MCF 10A (cell line): ENCODE measurements around the gene LZTFL1. TPM values are rescaled to one million over a fixed set of nuclear protein-coding genes. Genes with fewer than 3 reads are reported as not detected.

Source experiments
- BruUV-seq: library from RNA; stranded (reverse); fragments of 400-500 nt; replicated peaks from 2 replicates; lab custom pipeline; 2021; lab: Mats Ljungman, UMichigan
- CTCF ChIA-PET: fragments of 300-600 bp; sonication (Branson Sonifier 250); formaldehyde crosslinking; extraction: SDS; loops from one replicate; lab custom pipeline; 2021; ENCODE audit warnings: antibody characterized with exemption, inconsistent platforms; lab: Yijun Ruan, JAX
- POLR2A ChIA-PET: fragments of 300-600, 350-650 bp; sonication (Branson Sonifier 250); formaldehyde crosslinking; extraction: SDS; loops from one replicate; lab custom pipeline; 2020; ENCODE audit warnings: antibody characterized with exemption, inconsistent platforms; lab: Yijun Ruan, JAX
- DNase-seq: peaks from one replicate; pipeline ENCODE4 v3.0.0-alpha.2; 2018; ENCODE audit not compliant: unreplicated experiment
- H3K27ac Mint-ChIP-seq: one replicate; pipeline ENCODE4 v1.8.0; 2022; ENCODE audit warnings: mild to moderate bottlenecking, low read depth, mixed read lengths; ENCODE audit not compliant: unreplicated experiment
- H3K27me3 Mint-ChIP-seq: one replicate; pipeline ENCODE4 v1.8.0; 2022; ENCODE audit warnings: mixed read lengths; ENCODE audit not compliant: insufficient read depth, unreplicated experiment
- H3K36me3 Mint-ChIP-seq: one replicate; pipeline ENCODE4 v1.8.0; 2022; ENCODE audit warnings: mild to moderate bottlenecking, moderate library complexity, mixed read lengths; ENCODE audit not compliant: insufficient read depth, unreplicated experiment
- H3K4me1 Mint-ChIP-seq: one replicate; pipeline ENCODE4 v1.8.0; 2022; ENCODE audit warnings: mixed read lengths; ENCODE audit not compliant: insufficient read depth, unreplicated experiment
- H3K4me3 Mint-ChIP-seq: one replicate; pipeline ENCODE4 v1.8.0; 2022; ENCODE audit warnings: mild to moderate bottlenecking, moderate library complexity, mixed read lengths; ENCODE audit not compliant: unreplicated experiment
- H3K9me3 Mint-ChIP-seq: one replicate; pipeline ENCODE4 v1.8.0; 2022; ENCODE audit warnings: mixed read lengths; ENCODE audit not compliant: unreplicated experiment
- intact Hi-C: fragments of 100-400 bp; cut with micrococcal nuclease; formaldehyde crosslinking; loops from 2 replicates; pipeline ENCODE4 v1.14.1; 2022
- total RNA-seq: library from RNA; stranded (reverse); gene quantifications from 2 replicates; pipeline ENCODE4 v1.2.3, GENCODE V29; 2022
- TF ChIP-seq, protein P1 (sequence below): fragments of 200-600 bp; IDR thresholded peaks from one replicate; pipeline ENCODE4 v1.8.0; 2022; ENCODE audit warnings: antibody characterized with exemption, mild to moderate bottlenecking; ENCODE audit not compliant: unreplicated experiment

LZTFL1 gene
- total RNA-seq, 1 experiment from 2014 or later: 30.5 TPM

GRCh38 chr3:45777111-45777745 is 64.7 kb downstream of the LZTFL1 start:
- ChIA-PET CTCF (interaction anchor here (1.2 kb wide), 1 partner anchor 15 kb away, joined by 4 read pairs; no protein-coding TSS in a partner anchor), POLR2A (no interaction called here)
- no peak overlapping the region for H3K4me3 Mint-ChIP-seq
- TF ChIP-seq, protein P1, sequence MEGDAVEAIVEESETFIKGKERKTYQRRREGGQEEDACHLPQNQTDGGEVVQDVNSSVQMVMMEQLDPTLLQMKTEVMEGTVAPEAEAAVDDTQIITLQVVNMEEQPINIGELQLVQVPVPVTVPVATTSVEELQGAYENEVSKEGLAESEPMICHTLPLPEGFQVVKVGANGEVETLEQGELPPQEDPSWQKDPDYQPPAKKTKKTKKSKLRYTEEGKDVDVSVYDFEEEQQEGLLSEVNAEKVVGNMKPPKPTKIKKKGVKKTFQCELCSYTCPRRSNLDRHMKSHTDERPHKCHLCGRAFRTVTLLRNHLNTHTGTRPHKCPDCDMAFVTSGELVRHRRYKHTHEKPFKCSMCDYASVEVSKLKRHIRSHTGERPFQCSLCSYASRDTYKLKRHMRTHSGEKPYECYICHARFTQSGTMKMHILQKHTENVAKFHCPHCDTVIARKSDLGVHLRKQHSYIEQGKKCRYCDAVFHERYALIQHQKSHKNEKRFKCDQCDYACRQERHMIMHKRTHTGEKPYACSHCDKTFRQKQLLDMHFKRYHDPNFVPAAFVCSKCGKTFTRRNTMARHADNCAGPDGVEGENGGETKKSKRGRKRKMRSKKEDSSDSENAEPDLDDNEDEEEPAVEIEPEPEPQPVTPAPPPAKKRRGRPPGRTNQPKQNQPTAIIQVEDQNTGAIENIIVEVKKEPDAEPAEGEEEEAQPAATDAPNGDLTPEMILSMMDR: no peak
- no peaks in the 10 kb centered on the region for H3K4me1 Mint-ChIP-seq
- H3K9me3 Mint-ChIP-seq: no peaks in the 10 kb centered on the region
- H3K27ac Mint-ChIP-seq: no peak overlapping the region
- no peak for DNase-seq
- peaks cover 42% of the 10 kb centered on the region for H3K27me3 Mint-ChIP-seq
- BruUV-seq: no TSS peak
- no peaks in the 10 kb centered on the region for H3K36me3 Mint-ChIP-seq
- intact Hi-C loops: no loop called here

GRCh38 chr3:45776611-45777010 is 65.3 kb downstream of the LZTFL1 start:
- no peaks in the 10 kb centered on the region for H3K4me1 Mint-ChIP-seq
- DNase-seq: no peak
- H3K36me3 Mint-ChIP-seq: no peaks in the 10 kb centered on the region
- intact Hi-C loops: no loop called here
- H3K27ac Mint-ChIP-seq: no peak overlapping the region
- POLR2A ChIA-PET: interaction anchor here (0.7 kb wide), 1 partner anchor 34 kb away, joined by 3 read pairs; no protein-coding TSS in a partner anchor
- CTCF ChIA-PET: interaction anchor here (3.3 kb wide), 1 partner anchor 14 kb away, joined by 20 read pairs; no protein-coding TSS in a partner anchor
- TF ChIP-seq, protein P1: no peak
- BruUV-seq: no TSS peak
- H3K27me3 Mint-ChIP-seq: peaks cover 48% of the 10 kb centered on the region
- H3K4me3 Mint-ChIP-seq: no peak overlapping the region
- H3K9me3 Mint-ChIP-seq: no peaks in the 10 kb centered on the region

DNA sequence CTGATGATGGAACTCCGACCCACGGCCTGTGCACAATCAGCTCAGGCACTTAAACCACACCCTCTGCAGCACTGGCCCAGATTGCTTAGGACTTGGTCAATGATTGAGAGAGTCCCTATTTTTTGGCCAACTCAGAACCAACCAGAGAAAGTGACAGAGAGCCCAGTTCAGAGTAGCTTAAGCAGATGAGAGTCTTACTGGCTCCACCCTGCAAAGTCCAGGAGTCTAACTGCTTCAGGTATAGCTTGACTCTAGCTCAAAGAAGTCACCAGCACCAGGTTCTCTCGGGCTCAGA is 65.7 kb downstream of the LZTFL1 start:
- Mint-ChIP-seq H3K4me3 (no peak overlapping the region), H3K27ac (no peak overlapping the region), H3K9me3 (no peaks in the 10 kb centered on the region), H3K27me3 (peaks cover 51% of the 10 kb centered on the region), H3K4me1 (no peaks in the 10 kb centered on the region), H3K36me3 (no peaks in the 10 kb centered on the region)
- no TSS peak for BruUV-seq
- ChIA-PET CTCF (interaction anchor here (3.3 kb wide), 1 partner anchor 14 kb away, joined by 20 read pairs; no protein-coding TSS in a partner anchor), POLR2A (interaction anchor here (0.7 kb wide), 1 partner anchor 35 kb away, joined by 3 read pairs; no protein-coding TSS in a partner anchor)
- intact Hi-C loops: no loop called here
- DNase-seq: no peak
- TF ChIP-seq, protein P1: no peak

GRCh38 chr3:45775571-45776300 is 66.2 kb downstream of the LZTFL1 start:
- intact Hi-C loops: no loop called here
- CTCF ChIA-PET: interaction anchor here (2.2 to 3.3 kb wide), 2 partner anchors 14 to 56 kb away, joined by 9 to 20 read pairs; no protein-coding TSS in a partner anchor
- no peaks in the 10 kb centered on the region for H3K9me3 Mint-ChIP-seq
- no peaks in the 10 kb centered on the region for H3K36me3 Mint-ChIP-seq
- no peaks in the 10 kb centered on the region for H3K4me1 Mint-ChIP-seq
- H3K27ac Mint-ChIP-seq: no peak overlapping the region
- POLR2A ChIA-PET: interaction anchor here (0.7 to 1.1 kb wide), 2 partner anchors 35 to 42 kb away, joined by 3 read pairs; no protein-coding TSS in a partner anchor
- H3K4me3 Mint-ChIP-seq: no peak overlapping the region
- DNase-seq: no peak
- H3K27me3 Mint-ChIP-seq: peaks cover 57% of the 10 kb centered on the region
- BruUV-seq: no TSS peak
- TF ChIP-seq, protein P1: no peak
